AG10803 (cell line): Measurements from ENCODE around the gene SEBOX.

Experiments used
- DNase-seq: peaks from one replicate; pipeline ENCODE4 v3.0.0; 2010; ENCODE audit warnings: low read depth
- H3K4me3 ChIP-seq: 2 replicates; pipeline ENCODE4 v1.5.1; 2011; ENCODE audit warnings: mild to moderate bottlenecking, low read length, control low read depth
- CTCF ChIP-seq: conservative IDR thresholded peaks from 2 replicates; pipeline ENCODE4 v1.5.1; 2011; ENCODE audit warnings: mild to moderate bottlenecking, low read length, control low read depth, inconsistent platforms

The SEBOX gene

GRCh38 chr17:28368915-28369683 lies 4.1 kb upstream of the SEBOX start:
- no peak for DNase-seq
- no peak overlapping the region for H3K4me3 ChIP-seq
- no peak for TF ChIP-seq CTCF

- H3K4me3 ChIP-seq, result no peak overlapping the region
- DNase-seq, result no peak
- no peak for TF ChIP-seq CTCF
Measured at GRCh38 chr17:28368306-28368831, 3.4 kb upstream of the SEBOX start.

GRCh38 chr17:28367641-28368305 lies 2.8 kb upstream of the SEBOX start:
- no peak for DNase-seq
- no peak overlapping the region for H3K4me3 ChIP-seq
- TF ChIP-seq CTCF, result no peak

- TF ChIP-seq CTCF, result no peak
- no peak for DNase-seq
- H3K4me3 ChIP-seq, result no peak overlapping the region
Measured at GRCh38 chr17:28366605-28367004, 1.6 kb upstream of the SEBOX start.

GRCh38 chr17:28365487-28365886 lies 488 bp upstream of the SEBOX start:
- no peak for DNase-seq
- TF ChIP-seq CTCF, result no peak
- no peak overlapping the region for H3K4me3 ChIP-seq

- no peak for TF ChIP-seq CTCF
- no peak for DNase-seq
- H3K4me3 ChIP-seq, result no peak overlapping the region
Measured at GRCh38 chr17:28363776-28364650, 986 bp downstream of the SEBOX start.
